ENCODE data around the gene MCRS1. TPM values are rescaled to one million over a fixed set of nuclear protein-coding genes. Genes with fewer than 3 reads are reported as not detected.

MCRS1 gene
- total and polyA plus RNA-seq, 10 of the 15 experiments (the other 5 are each of a cell fraction or from before 2014, with no cell fraction given) = 34.3 to 82.8 (median 57.6) TPM

DNA sequence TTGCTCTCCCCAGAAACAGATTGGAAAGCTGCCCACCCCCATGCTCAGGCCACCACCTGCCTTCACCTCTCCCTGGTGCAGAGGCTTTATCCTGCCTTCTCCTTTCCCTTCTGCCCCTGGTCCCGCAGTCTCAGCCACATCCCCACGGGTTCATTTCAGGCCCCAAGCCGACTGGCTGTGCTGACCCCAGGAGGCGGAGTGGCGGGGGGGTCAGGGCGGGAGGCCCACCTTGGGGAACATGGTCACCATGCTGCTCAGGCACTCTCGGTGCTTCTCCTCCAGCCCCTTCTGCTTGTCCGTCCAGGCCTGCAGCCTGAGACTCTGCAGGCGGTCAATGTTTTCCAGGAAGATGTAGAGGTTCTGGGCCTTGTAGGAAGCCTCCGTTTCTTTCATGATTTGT, 30.6 kb upstream of the MCRS1 start:
- H3K4me1 ChIP-seq (ENCODE audit: control insufficient read depth, insufficient read depth, low read length) = no peaks in the 10 kb centered on the region
- CTCF ChIA-PET = interaction anchor here (1.5 kb wide), 1 partner anchor 18 kb away, joined by 4 read pairs; no protein-coding TSS in a partner anchor
- ATAC-seq (no peak), FAIRE-seq (no peak), DNase-seq (ENCODE audit: low read depth, low spot score) (no peak)
- H4K20me1 ChIP-seq (ENCODE audit: control insufficient read depth, insufficient read depth) = no peaks in the 10 kb centered on the region
- 76% methylated on average over 10 of the region's 10 CpGs for WGBS (ENCODE audit: insufficient coverage, insufficient replicate concordance, low lambda C conversion rate, missing lambda C conversion rate)
- H3K4me2 ChIP-seq (ENCODE audit: control insufficient read depth, insufficient read depth) = no peak overlapping the region
- no peak overlapping the region for H3K27ac ChIP-seq (ENCODE audit: control insufficient read depth, insufficient read depth)
- no peaks in the 10 kb centered on the region for H3K27me3 ChIP-seq (replicated peaks in 1 of 2; ENCODE audit: control insufficient read depth in 2 of 2, insufficient read depth in 2 of 2, low read length in 1 of 2)
- no peaks in the 10 kb centered on the region for H3K79me2 ChIP-seq (ENCODE audit: control insufficient read depth, insufficient read depth, low read length)
- SMC1A ChIA-PET (ENCODE audit: uncharacterized antibody, unreplicated experiment) = no interaction called here
- no peaks in the 10 kb centered on the region for H3K36me3 ChIP-seq (ENCODE audit: control insufficient read depth in 2 of 2, insufficient read depth in 2 of 2, low read length in 1 of 2)
- no peak for TF ChIP-seq SMAD5 (IDR thresholded peaks at IDR 0.05; ENCODE audit: low read depth)
- TF ChIP-seq PAX8 (IDR thresholded peaks at IDR 0.05) = no peak
- POLR2A ChIA-PET = no interaction called here
- intact Hi-C loops (cut with micrococcal nuclease; ENCODE audit: unreplicated experiment) = no loop called here
- no peak overlapping the region for H2AFZ ChIP-seq (ENCODE audit: control insufficient read depth, low read depth, low read length)
- BruUV-seq (replicated peaks) = no TSS peak
- no peak overlapping the region for H3K4me3 ChIP-seq
- no peaks in the 10 kb centered on the region for H3K9me3 ChIP-seq (replicated peaks; ENCODE audit: control insufficient read depth, insufficient read depth, low read length)
- no peak overlapping the region for H3K9ac ChIP-seq (ENCODE audit: control insufficient read depth, insufficient read depth, low read length)
- in situ Hi-C loops (cut with MboI) = no loop called here
- RAD21 ChIA-PET (ENCODE audit: unreplicated experiment) = no interaction called here

DNA sequence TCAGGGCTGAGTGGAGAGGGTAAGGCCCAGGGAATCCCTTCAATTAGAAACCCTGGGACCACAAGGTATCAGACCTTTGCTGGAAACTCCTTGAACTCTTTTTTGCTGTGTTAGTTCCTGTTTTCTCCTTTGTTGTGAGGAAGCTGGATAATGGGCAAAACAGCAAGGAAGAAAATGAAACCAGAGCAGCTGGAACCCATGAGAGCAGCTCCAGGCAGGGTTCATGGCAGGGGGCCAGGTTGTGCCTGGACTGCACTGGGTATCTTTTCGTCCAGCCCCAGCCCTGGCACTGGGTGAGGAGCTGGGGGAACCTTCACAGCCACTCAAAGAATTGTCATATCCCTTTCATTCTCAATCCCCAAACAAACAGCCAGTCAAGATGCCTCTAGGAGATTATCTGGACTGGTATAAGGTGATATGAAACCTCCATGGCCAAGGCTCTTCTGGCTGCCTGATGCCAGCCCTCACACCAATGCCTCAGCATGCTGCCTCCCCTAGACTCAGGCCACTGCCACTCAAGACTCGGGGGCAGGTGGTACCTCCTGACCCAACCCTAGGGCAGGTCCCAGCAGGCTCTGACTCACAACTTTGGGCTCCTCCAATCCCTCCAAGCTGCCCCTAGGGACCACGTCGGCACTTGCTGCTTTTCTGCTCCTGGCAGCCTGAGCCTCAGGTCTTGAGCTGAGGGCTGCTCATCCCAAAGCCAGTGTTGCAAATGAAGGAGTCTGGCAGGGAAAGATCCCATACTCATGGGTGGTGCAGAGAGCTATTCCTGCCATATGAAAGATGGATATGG, 21.0 kb upstream of the MCRS1 start:
- intact Hi-C loops (cut with micrococcal nuclease; ENCODE audit: unreplicated experiment) = no loop called here
- BruUV-seq (replicated peaks) = no TSS peak
- no peaks in the 10 kb centered on the region for H3K79me2 ChIP-seq (ENCODE audit: control insufficient read depth, insufficient read depth, low read length)
- DNase-seq (ENCODE audit: low read depth, low spot score) (no peak), FAIRE-seq (no peak), ATAC-seq (no peak)
- H3K27ac ChIP-seq (ENCODE audit: control insufficient read depth, insufficient read depth) = no peak overlapping the region
- CTCF ChIA-PET = interaction anchor here (0.6 to 2.0 kb wide), 5 partner anchors 8 to 454 kb away, joined by 3 to 8 read pairs (median 3); no protein-coding TSS in a partner anchor
- H4K20me1 ChIP-seq (ENCODE audit: control insufficient read depth, insufficient read depth) = no peaks in the 10 kb centered on the region
- H2AFZ ChIP-seq (ENCODE audit: control insufficient read depth, low read depth, low read length) = no peak overlapping the region
- POLR2A ChIA-PET = interaction anchor here (0.6 kb wide), 1 partner anchor 152 kb away, joined by 4 read pairs; no protein-coding TSS in a partner anchor
- RAD21 ChIA-PET (ENCODE audit: unreplicated experiment) = no interaction called here
- no peak overlapping the region for H3K4me2 ChIP-seq (ENCODE audit: control insufficient read depth, insufficient read depth)
- peaks cover 1 to 4% of the 10 kb centered on the region in 2 experiments; a peak in 3 of 4 replicates for H3K36me3 ChIP-seq (ENCODE audit: control insufficient read depth in 2 of 2, insufficient read depth in 2 of 2, low read length in 1 of 2)
- WGBS (ENCODE audit: insufficient coverage, insufficient replicate concordance, low lambda C conversion rate, missing lambda C conversion rate) = 95% methylated on average over 4 of the region's 4 CpGs
- no peaks in the 10 kb centered on the region for H3K4me1 ChIP-seq (ENCODE audit: control insufficient read depth, insufficient read depth, low read length)
- in situ Hi-C loops (cut with MboI) = no loop called here
- H3K4me3 ChIP-seq = no peak overlapping the region
- peaks cover 2% of the 10 kb centered on the region; the same call in 1 of the 3 replicates for H3K9me3 ChIP-seq (replicated peaks; ENCODE audit: control insufficient read depth, insufficient read depth, low read length)
- H3K27me3 ChIP-seq (replicated peaks in 1 of 2; ENCODE audit: control insufficient read depth in 2 of 2, insufficient read depth in 2 of 2, low read length in 1 of 2) = no peaks in the 10 kb centered on the region
- no peak overlapping the region for H3K9ac ChIP-seq (ENCODE audit: control insufficient read depth, insufficient read depth, low read length)
- SMC1A ChIA-PET (ENCODE audit: uncharacterized antibody, unreplicated experiment) = interaction anchor here (0.6 kb wide), 1 partner anchor 63 kb away, joined by 3 read pairs; no protein-coding TSS in a partner anchor
- no peak for TF ChIP-seq ZNF24 (IDR thresholded peaks at IDR 0.05)
- no peak for TF ChIP-seq EGR1 (IDR thresholded peaks at IDR 0.05; ENCODE audit: borderline replicate concordance in 1 of 2, low read depth in 2 of 2, low read length in 2 of 2)
- TF ChIP-seq TCF12 (IDR thresholded peaks at IDR 0.05; ENCODE audit: low read depth, low read length) = no peak
- no peak for TF ChIP-seq SP1 (IDR thresholded peaks at IDR 0.05; ENCODE audit: low read depth, low read length)
- TF ChIP-seq SIN3A (IDR thresholded peaks at IDR 0.05; ENCODE audit: low read depth, low read length) = no peak
- no peak for TF ChIP-seq POLR2AphosphoS5 (IDR thresholded peaks at IDR 0.05; ENCODE audit: low read length)
- TF ChIP-seq, protein P1, sequence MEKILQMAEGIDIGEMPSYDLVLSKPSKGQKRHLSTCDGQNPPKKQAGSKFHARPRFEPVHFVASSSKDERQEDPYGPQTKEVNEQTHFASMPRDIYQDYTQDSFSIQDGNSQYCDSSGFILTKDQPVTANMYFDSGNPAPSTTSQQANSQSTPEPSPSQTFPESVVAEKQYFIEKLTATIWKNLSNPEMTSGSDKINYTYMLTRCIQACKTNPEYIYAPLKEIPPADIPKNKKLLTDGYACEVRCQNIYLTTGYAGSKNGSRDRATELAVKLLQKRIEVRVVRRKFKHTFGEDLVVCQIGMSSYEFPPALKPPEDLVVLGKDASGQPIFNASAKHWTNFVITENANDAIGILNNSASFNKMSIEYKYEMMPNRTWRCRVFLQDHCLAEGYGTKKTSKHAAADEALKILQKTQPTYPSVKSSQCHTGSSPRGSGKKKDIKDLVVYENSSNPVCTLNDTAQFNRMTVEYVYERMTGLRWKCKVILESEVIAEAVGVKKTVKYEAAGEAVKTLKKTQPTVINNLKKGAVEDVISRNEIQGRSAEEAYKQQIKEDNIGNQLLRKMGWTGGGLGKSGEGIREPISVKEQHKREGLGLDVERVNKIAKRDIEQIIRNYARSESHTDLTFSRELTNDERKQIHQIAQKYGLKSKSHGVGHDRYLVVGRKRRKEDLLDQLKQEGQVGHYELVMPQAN (conservative IDR thresholded peaks at IDR 0.05) = no peak
- TF ChIP-seq, protein P2, sequence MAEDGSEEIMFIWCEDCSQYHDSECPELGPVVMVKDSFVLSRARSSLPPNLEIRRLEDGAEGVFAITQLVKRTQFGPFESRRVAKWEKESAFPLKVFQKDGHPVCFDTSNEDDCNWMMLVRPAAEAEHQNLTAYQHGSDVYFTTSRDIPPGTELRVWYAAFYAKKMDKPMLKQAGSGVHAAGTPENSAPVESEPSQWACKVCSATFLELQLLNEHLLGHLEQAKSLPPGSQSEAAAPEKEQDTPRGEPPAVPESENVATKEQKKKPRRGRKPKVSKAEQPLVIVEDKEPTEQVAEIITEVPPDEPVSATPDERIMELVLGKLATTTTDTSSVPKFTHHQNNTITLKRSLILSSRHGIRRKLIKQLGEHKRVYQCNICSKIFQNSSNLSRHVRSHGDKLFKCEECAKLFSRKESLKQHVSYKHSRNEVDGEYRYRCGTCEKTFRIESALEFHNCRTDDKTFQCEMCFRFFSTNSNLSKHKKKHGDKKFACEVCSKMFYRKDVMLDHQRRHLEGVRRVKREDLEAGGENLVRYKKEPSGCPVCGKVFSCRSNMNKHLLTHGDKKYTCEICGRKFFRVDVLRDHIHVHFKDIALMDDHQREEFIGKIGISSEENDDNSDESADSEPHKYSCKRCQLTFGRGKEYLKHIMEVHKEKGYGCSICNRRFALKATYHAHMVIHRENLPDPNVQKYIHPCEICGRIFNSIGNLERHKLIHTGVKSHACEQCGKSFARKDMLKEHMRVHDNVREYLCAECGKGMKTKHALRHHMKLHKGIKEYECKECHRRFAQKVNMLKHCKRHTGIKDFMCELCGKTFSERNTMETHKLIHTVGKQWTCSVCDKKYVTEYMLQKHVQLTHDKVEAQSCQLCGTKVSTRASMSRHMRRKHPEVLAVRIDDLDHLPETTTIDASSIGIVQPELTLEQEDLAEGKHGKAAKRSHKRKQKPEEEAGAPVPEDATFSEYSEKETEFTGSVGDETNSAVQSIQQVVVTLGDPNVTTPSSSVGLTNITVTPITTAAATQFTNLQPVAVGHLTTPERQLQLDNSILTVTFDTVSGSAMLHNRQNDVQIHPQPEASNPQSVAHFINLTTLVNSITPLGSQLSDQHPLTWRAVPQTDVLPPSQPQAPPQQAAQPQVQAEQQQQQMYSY (CRISPR knock-in tag; IDR thresholded peaks at IDR 0.05) = no peak
- TF ChIP-seq ESRRA (IDR thresholded peaks at IDR 0.05; ENCODE audit: low read length) = no peak

Data from GM12878 (cell line).